IMR-90 (cell line): ENCODE data around the gene GPR183. TPM values are rescaled to one million over a fixed set of nuclear protein-coding genes. Genes with fewer than 3 reads are reported as not detected.

ENCODE experiments used
- ATAC-seq: fragments of 200-7000 bp; cut with Tn5 transposase; 2 replicates; pipeline ENCODE4 v1.9.1; 2020; ENCODE audit warnings: low read depth, mild to moderate bottlenecking, moderate library complexity
- BruUV-seq: library from RNA; stranded (reverse); fragments of 400-500 nt; replicated peaks from 2 replicates; lab custom pipeline; 2021; lab: Mats Ljungman, UMichigan
- CTCF ChIA-PET: fragments of 300-600 bp; formaldehyde crosslinking; extraction: SDS; loops from one replicate; lab custom pipeline; 2021; ENCODE audit warnings: antibody characterized with exemption; lab: Yijun Ruan, JAX
- POLR2A ChIA-PET: fragments of 300-600 bp; sonication (Branson Sonifier 250); formaldehyde crosslinking; loops from one replicate; lab custom pipeline; 2022; ENCODE audit warnings: antibody characterized with exemption; ENCODE audit not compliant: unreplicated experiment; lab: Charles Lee
- DNase-seq: peaks from one replicate; pipeline ENCODE4 v3.0.0; 2013
- H2AFZ ChIP-seq: replicated peaks from 2 replicates; pipeline ENCODE3; 2013; ENCODE audit warnings: low read length, mild to moderate bottlenecking; ENCODE audit not compliant: poor library complexity
- H2AK5ac ChIP-seq: 2 replicates; pipeline ENCODE4 v1.6.1; 2013; ENCODE audit warnings: low read depth, low read length, inconsistent platforms
- H2AK9ac ChIP-seq: replicated peaks from 2 replicates; pipeline ENCODE3; 2013; ENCODE audit warnings: mild to moderate bottlenecking, low read depth, low read length, moderate library complexity; ENCODE audit not compliant: poor library complexity
- H2BK120ac ChIP-seq: 2 replicates; pipeline ENCODE4 v1.6.1; 2013; ENCODE audit warnings: low read depth, low read length, inconsistent platforms
- H2BK15ac ChIP-seq: 3 replicates; pipeline ENCODE4 v1.6.1; 2013; ENCODE audit warnings: low read depth, low read length, inconsistent platforms
- H2BK20ac ChIP-seq: 2 replicates; pipeline ENCODE4 v1.6.1; 2013; ENCODE audit warnings: low read depth, mild to moderate bottlenecking, inconsistent platforms, low read length, moderate library complexity
- H2BK5ac ChIP-seq: 2 replicates; pipeline ENCODE4 v1.6.1; 2013; ENCODE audit warnings: mild to moderate bottlenecking, low read depth, low read length, inconsistent platforms; ENCODE audit not compliant: poor library complexity, severe bottlenecking
- H3K14ac ChIP-seq: replicated peaks from 2 replicates; pipeline ENCODE4 v1.6.1; 2013; ENCODE audit warnings: low read depth, low read length, inconsistent platforms
- H3K18ac ChIP-seq: 2 replicates; pipeline ENCODE4 v1.6.1; 2013; ENCODE audit warnings: low read depth, low read length, control low read depth
- H3K23ac ChIP-seq: 2 replicates; pipeline ENCODE4 v1.6.1; 2013; ENCODE audit warnings: low read depth, low read length, inconsistent platforms
- H3K27ac ChIP-seq: 2 replicates; pipeline ENCODE4 v1.5.1; 2013; ENCODE audit warnings: mild to moderate bottlenecking, control low read depth, low read length; ENCODE audit not compliant: insufficient read depth
- H3K27me3 ChIP-seq: 2 replicates; pipeline ENCODE4 v1.6.1; 2013; ENCODE audit warnings: low read length; ENCODE audit not compliant: control insufficient read depth, insufficient read depth
- H3K36me3 ChIP-seq: 2 replicates; pipeline ENCODE4 v1.6.1; 2013; ENCODE audit warnings: low read length, mixed read lengths; ENCODE audit not compliant: control insufficient read depth, insufficient read depth
- H3K4ac ChIP-seq: 2 replicates; pipeline ENCODE4 v1.6.1; 2013; ENCODE audit warnings: low read depth, low read length, inconsistent platforms
- H3K4me1 ChIP-seq: 2 replicates; pipeline ENCODE4 v1.6.1; 2013; ENCODE audit warnings: low read length, mixed read lengths; ENCODE audit not compliant: control insufficient read depth, insufficient read depth
- H3K4me2 ChIP-seq: 2 replicates; pipeline ENCODE4 v1.6.1; 2013; ENCODE audit warnings: low read depth, mild to moderate bottlenecking, control low read depth, low read length, moderate library complexity
- H3K4me3 ChIP-seq: 2 replicates; pipeline ENCODE4 v1.5.1; 2013; ENCODE audit warnings: low read depth, mild to moderate bottlenecking, control low read depth, low read length, moderate library complexity; ENCODE audit not compliant: insufficient read depth
- H3K56ac ChIP-seq: 2 replicates; pipeline ENCODE4 v1.6.1; 2013; ENCODE audit warnings: low read length, inconsistent platforms; ENCODE audit not compliant: insufficient read depth; ENCODE audit errors: extremely low read depth
- H3K79me1 ChIP-seq, 2 experiments: 2 replicates each; pipeline ENCODE4 v1.6.1; 2013; ENCODE audit warnings: low read length in 2 of 2, inconsistent platforms in 1 of 2, low read depth in 1 of 2
- H3K9ac ChIP-seq: 2 replicates; pipeline ENCODE4 v1.6.1; 2013; ENCODE audit warnings: low read depth, low read length, control low read depth
- H3K9me1 ChIP-seq: 2 replicates; pipeline ENCODE4 v1.6.1; 2013; ENCODE audit warnings: low read length, inconsistent platforms; ENCODE audit not compliant: insufficient read depth
- H3K9me3 ChIP-seq: 2 replicates; pipeline ENCODE4 v1.6.1; 2013; ENCODE audit warnings: low read length; ENCODE audit not compliant: control insufficient read depth, insufficient read depth
- H4K20me1 ChIP-seq: 2 replicates; pipeline ENCODE4 v1.6.1; 2013; ENCODE audit warnings: low read length, inconsistent platforms; ENCODE audit not compliant: insufficient read depth
- H4K5ac ChIP-seq: 2 replicates; pipeline ENCODE4 v1.6.1; 2013; ENCODE audit warnings: mild to moderate bottlenecking, low read depth, low read length, control low read depth
- H4K8ac ChIP-seq, 2 experiments: 2 replicates each; pipeline ENCODE4 v1.6.1; 2013; ENCODE audit warnings: low read depth in 2 of 2, low read length in 2 of 2, control low read depth in 1 of 2, inconsistent platforms in 1 of 2
- H4K91ac ChIP-seq: 2 replicates; pipeline ENCODE4 v1.6.1; 2013; ENCODE audit warnings: low read depth, low read length, inconsistent platforms; ENCODE audit not compliant: insufficient read depth
- CHD1 ChIP-seq: IDR thresholded peaks from 2 replicates; pipeline ENCODE4 v1.6.1; 2012; ENCODE audit warnings: low read depth, low read length, improper control_type of control experiment
- FOS ChIP-seq: fragments of 150-350 bp; IDR thresholded peaks from 2 replicates; pipeline ENCODE4 v1.6.1; 2016; ENCODE audit warnings: low read depth, low read length
- MAFK ChIP-seq: IDR thresholded peaks from 2 replicates; pipeline ENCODE4 v1.6.1; 2012; ENCODE audit warnings: low read depth, low read length, improper control_type of control experiment
- NFE2L2 ChIP-seq: fragments of 150-350 bp; IDR thresholded peaks from 2 replicates; pipeline ENCODE4 v1.6.1; 2016; ENCODE audit warnings: low read depth, mild to moderate bottlenecking, low read length
- RFX5 ChIP-seq: IDR thresholded peaks from 2 replicates; pipeline ENCODE4 v1.8.0; 2012; ENCODE audit warnings: low read depth, mild to moderate bottlenecking, low read length, moderate library complexity
- SMC3 ChIP-seq: fragments of 150-350 bp; IDR thresholded peaks from 2 replicates; pipeline ENCODE4 v1.6.1; 2016; ENCODE audit warnings: low read depth, mild to moderate bottlenecking, antibody characterized with exemption, low read length, moderate library complexity
- WGBS, 2 experiments: methylation state at CpG; one replicate each; pipeline versions ENCODE4 v1.1.5 to v1.1.7; 2013; ENCODE audit warnings: missing lambda C conversion rate in 2 of 2; ENCODE audit not compliant: insufficient read length in 1 of 2; ENCODE audit errors: extremely low coverage in 2 of 2; 5-methylcytosine and 5-hydroxymethylcytosine counted together
- dilution Hi-C: fragments of 300-500 bp; cut with HindIII; formaldehyde crosslinking; loops from one replicate; pipeline ENCODE4 v1.14.3; 2018; ENCODE audit warnings: low sequenced_read_pairs; ENCODE audit not compliant: unreplicated experiment
- in situ Hi-C: fragments of 300-500 bp; cut with MboI; formaldehyde crosslinking; loops from 3 replicates; pipeline ENCODE4 v1.14.3; 2019; ENCODE audit warnings: low sequenced_read_pairs, inconsistent platforms, mixed read lengths
- intact Hi-C: fragments of 100-400 bp; cut with micrococcal nuclease; formaldehyde crosslinking; loops from 2 replicates; pipeline ENCODE4 v1.10.0; 2022
- polyA plus RNA-seq, 3 experiments: library from polyadenylated mRNA; depleted of rRNA; stranded (reverse); fragments of >200 nt; gene quantifications; 2 replicates each; pipeline ENCODE4 v1.2.3, GENCODE V29; 2012; ENCODE audit warnings: low replicate concordance in 1 of 3
- total RNA-seq: library from RNA; depleted of rRNA; stranded (reverse); fragments of >200 nt; gene quantifications from 2 replicates; pipeline ENCODE4 v1.2.3, GENCODE V29; 2012
- TF ChIP-seq, protein P1 (sequence below): fragments of 150-350 bp; IDR thresholded peaks from 2 replicates; pipeline ENCODE4 v1.6.1; 2016; ENCODE audit warnings: low read depth, mild to moderate bottlenecking, low read length, moderate library complexity, borderline replicate concordance
- TF ChIP-seq, protein P2 (sequence below): fragments of 150-350 bp; IDR thresholded peaks from 2 replicates; pipeline ENCODE4 v1.6.1; 2017; ENCODE audit warnings: mild to moderate bottlenecking, antibody characterized with exemption, low read length, low read depth

GPR183 gene
- total and polyA plus RNA-seq, 2 of the 4 experiments (the other 2 are of a cell fraction) = 0.18 to 0.31 TPM

DNA sequence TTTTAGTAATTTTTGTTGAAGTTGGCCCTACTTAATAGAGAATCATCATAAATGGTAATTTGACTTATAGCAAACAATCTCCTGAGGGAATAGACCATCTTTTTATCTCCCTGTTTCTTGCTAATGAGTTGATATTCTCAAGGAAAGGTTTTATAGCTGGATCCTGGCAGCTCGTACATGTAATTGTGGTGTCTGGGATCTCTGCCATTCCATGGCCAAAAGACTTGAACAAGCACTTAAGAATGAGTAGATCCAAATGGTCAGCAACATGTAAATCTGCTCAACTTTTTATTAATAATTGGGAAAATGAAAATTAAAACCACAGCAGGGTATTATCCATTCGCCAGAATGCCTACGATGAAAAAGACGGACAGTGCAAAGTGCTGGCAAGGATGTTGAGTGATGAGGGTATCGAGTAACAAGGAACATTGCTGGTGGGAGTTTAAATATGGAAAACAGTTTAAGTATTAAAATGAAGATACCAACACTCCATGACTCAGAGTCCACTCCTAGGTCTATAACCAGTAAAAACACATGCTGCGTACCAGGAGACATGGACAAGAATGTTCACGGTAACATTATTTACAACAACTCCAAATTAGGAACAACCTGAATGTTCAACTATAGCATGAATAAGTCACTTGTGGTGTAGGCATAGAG lies 43.9 kb downstream of the GPR183 start:
- H2BK20ac ChIP-seq = no peak overlapping the region
- no peak overlapping the region for H3K4ac ChIP-seq
- DNase-seq (no peak), ATAC-seq (no peak)
- H3K56ac ChIP-seq = no peak overlapping the region
- H2AFZ ChIP-seq = no peak overlapping the region
- POLR2A ChIA-PET = no interaction called here
- peaks cover 8% of the 10 kb centered on the region for H3K36me3 ChIP-seq
- H3K4me3 ChIP-seq = no peak overlapping the region
- H2AK5ac ChIP-seq = no peak overlapping the region
- peaks cover under 1% of the 10 kb centered on the region; the same call in 1 of the 2 replicates for H3K4me1 ChIP-seq
- no peaks in the 10 kb centered on the region; the same call in 1 of the 2 replicates for H4K20me1 ChIP-seq
- H3K27ac ChIP-seq = no peak overlapping the region
- H3K9ac ChIP-seq = no peak overlapping the region
- H3K23ac ChIP-seq = no peak overlapping the region
- H2AK9ac ChIP-seq = no peak overlapping the region
- dilution Hi-C loops = no loop called here
- no peak overlapping the region for H4K91ac ChIP-seq
- in situ Hi-C loops = loop anchor here (5.0 kb wide), 1 partner anchor 86 kb away; no protein-coding TSS in a partner anchor
- H2BK15ac ChIP-seq = no peak overlapping the region
- CTCF ChIA-PET = interaction anchor here (2.5 kb wide), 1 partner anchor 87 kb away, joined by 7 read pairs; no protein-coding TSS in a partner anchor
- intact Hi-C loops = loop anchor here (10.0 kb wide), 2 partner anchors 178 to 418 kb away; no protein-coding TSS in a partner anchor
- no peak overlapping the region for H3K4me2 ChIP-seq
- no peaks in the 10 kb centered on the region for H3K9me3 ChIP-seq
- no peak overlapping the region for H4K5ac ChIP-seq
- H2BK120ac ChIP-seq = no peak overlapping the region
- H3K18ac ChIP-seq = no peak overlapping the region
- H3K27me3 ChIP-seq = no peaks in the 10 kb centered on the region
- no TSS peak for BruUV-seq
- no CpG with 5 or more reads among the region's 7 CpGs for WGBS, 2 experiments
- H4K8ac ChIP-seq = no peak overlapping the region
- TF ChIP-seq SMC3 (no peak), MAFK (no peak), NFE2L2 (no peak), FOS (no peak), CHD1 (no peak), RFX5 (no peak)
- TF ChIP-seq, protein P1, sequence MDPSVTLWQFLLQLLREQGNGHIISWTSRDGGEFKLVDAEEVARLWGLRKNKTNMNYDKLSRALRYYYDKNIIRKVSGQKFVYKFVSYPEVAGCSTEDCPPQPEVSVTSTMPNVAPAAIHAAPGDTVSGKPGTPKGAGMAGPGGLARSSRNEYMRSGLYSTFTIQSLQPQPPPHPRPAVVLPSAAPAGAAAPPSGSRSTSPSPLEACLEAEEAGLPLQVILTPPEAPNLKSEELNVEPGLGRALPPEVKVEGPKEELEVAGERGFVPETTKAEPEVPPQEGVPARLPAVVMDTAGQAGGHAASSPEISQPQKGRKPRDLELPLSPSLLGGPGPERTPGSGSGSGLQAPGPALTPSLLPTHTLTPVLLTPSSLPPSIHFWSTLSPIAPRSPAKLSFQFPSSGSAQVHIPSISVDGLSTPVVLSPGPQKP = no peak
- TF ChIP-seq, protein P2, sequence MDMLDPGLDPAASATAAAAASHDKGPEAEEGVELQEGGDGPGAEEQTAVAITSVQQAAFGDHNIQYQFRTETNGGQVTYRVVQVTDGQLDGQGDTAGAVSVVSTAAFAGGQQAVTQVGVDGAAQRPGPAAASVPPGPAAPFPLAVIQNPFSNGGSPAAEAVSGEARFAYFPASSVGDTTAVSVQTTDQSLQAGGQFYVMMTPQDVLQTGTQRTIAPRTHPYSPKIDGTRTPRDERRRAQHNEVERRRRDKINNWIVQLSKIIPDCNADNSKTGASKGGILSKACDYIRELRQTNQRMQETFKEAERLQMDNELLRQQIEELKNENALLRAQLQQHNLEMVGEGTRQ = no peak
- H3K14ac ChIP-seq = no peak overlapping the region
- H3K9me1 ChIP-seq = peaks cover 3% of the 10 kb centered on the region; the same call in 1 of the 2 replicates
- H2BK5ac ChIP-seq = no peak overlapping the region
- H3K79me1 ChIP-seq = peaks cover 0 to 3% of the 10 kb centered on the region in 2 experiments; a peak in 2 of 4 replicates
